Calu3 (cell line): Measurements from ENCODE around the gene TDRD6. TPM values are rescaled to one million over a fixed set of nuclear protein-coding genes. Genes with fewer than 3 reads are reported as not detected.
A peak's percentile ranks its signal among the peaks of the same experiment; 100 is the strongest.

ENCODE experiments used
- BruUV-seq: library from RNA; stranded (reverse); fragments of 400-500 nt; replicated peaks from 2 replicates; lab custom pipeline; 2021; lab: Mats Ljungman, UMichigan
- CTCF ChIA-PET: fragments of 300-600 bp; sonication (Branson Sonifier 250); formaldehyde crosslinking; loops from one replicate; lab custom pipeline; 2022; ENCODE audit warnings: antibody characterized with exemption; lab: Charles Lee
- DNase-seq: peaks from one replicate; pipeline ENCODE4 v3.0.0; 2022
- H3K27ac Mint-ChIP-seq: one replicate; pipeline ENCODE4 v1.8.0; 2022; ENCODE audit warnings: mixed read lengths; ENCODE audit not compliant: unreplicated experiment
- H3K27me3 Mint-ChIP-seq: one replicate; pipeline ENCODE4 v1.8.0; 2022; ENCODE audit warnings: mixed read lengths; ENCODE audit not compliant: unreplicated experiment
- H3K36me3 Mint-ChIP-seq: one replicate; pipeline ENCODE4 v1.8.0; 2022; ENCODE audit warnings: mild to moderate bottlenecking, moderate library complexity, mixed read lengths; ENCODE audit not compliant: insufficient read depth, unreplicated experiment
- H3K4me1 Mint-ChIP-seq: one replicate; pipeline ENCODE4 v1.8.0; 2022; ENCODE audit warnings: mild to moderate bottlenecking, low read depth, mixed read lengths; ENCODE audit not compliant: unreplicated experiment
- H3K4me3 Mint-ChIP-seq: one replicate; pipeline ENCODE4 v1.8.0; 2022; ENCODE audit warnings: mild to moderate bottlenecking, low read depth, moderate library complexity, mixed read lengths; ENCODE audit not compliant: unreplicated experiment
- H3K9me3 Mint-ChIP-seq: one replicate; pipeline ENCODE4 v1.8.0; 2022; ENCODE audit warnings: low read depth, mixed read lengths; ENCODE audit not compliant: unreplicated experiment
- CTCF ChIP-seq: fragments of 200-600 bp; IDR thresholded peaks from one replicate; pipeline ENCODE4 v1.8.0; 2022; ENCODE audit warnings: antibody characterized with exemption; ENCODE audit not compliant: unreplicated experiment
- intact Hi-C: fragments of 100-400 bp; cut with micrococcal nuclease; formaldehyde crosslinking; loops from one replicate; pipeline ENCODE4 v1.10.0; 2022; ENCODE audit not compliant: unreplicated experiment
- total RNA-seq: library from RNA; stranded (reverse); gene quantifications from 2 replicates; pipeline ENCODE4 v1.2.3, GENCODE V29; 2022

Gene TDRD6
- total RNA-seq, 1 experiment from 2014 or later: 0.07 TPM

- Mint-ChIP-seq H3K4me3 (peak overlapping the region; percentile 100), H3K36me3 (peaks cover 20% of the 10 kb centered on the region), H3K4me1 (peaks cover 14% of the 10 kb centered on the region), H3K9me3 (no peaks in the 10 kb centered on the region), H3K27ac (peak overlapping the region; percentile 91), H3K27me3 (no peaks in the 10 kb centered on the region)
- no peak for TF ChIP-seq CTCF
- intact Hi-C loops: no loop called here
- no TSS peak for BruUV-seq
- DNase-seq: no peak
- CTCF ChIA-PET: no interaction called here
These were observed 34.1 kb upstream of the TDRD6 start for GRCh38 chr6:46653439-46654195.

- H3K9me3 Mint-ChIP-seq: no peaks in the 10 kb centered on the region
- no peaks in the 10 kb centered on the region for H3K4me1 Mint-ChIP-seq
- peak; percentile 15 for DNase-seq
- no peaks in the 10 kb centered on the region for H3K27me3 Mint-ChIP-seq
- CTCF ChIA-PET: interaction anchor here (0.6 kb wide), 1 partner anchor 18 kb away, joined by 6 read pairs; no protein-coding TSS in a partner anchor
- intact Hi-C loops: no loop called here
- no peak overlapping the region for H3K27ac Mint-ChIP-seq
- peak; percentile 33 for TF ChIP-seq CTCF
- BruUV-seq: no TSS peak
- H3K4me3 Mint-ChIP-seq: no peak overlapping the region
- H3K36me3 Mint-ChIP-seq: peaks cover 20% of the 10 kb centered on the region
These were observed 31.9 kb upstream of the TDRD6 start for GRCh38 chr6:46655803-46656202.

GRCh38 chr6:46657642-46658041 lies 30.0 kb upstream of the TDRD6 start:
- no peaks in the 10 kb centered on the region for H3K4me1 Mint-ChIP-seq
- intact Hi-C loops: no loop called here
- peaks cover 11% of the 10 kb centered on the region for H3K36me3 Mint-ChIP-seq
- no peak overlapping the region for H3K4me3 Mint-ChIP-seq
- no peaks in the 10 kb centered on the region for H3K9me3 Mint-ChIP-seq
- DNase-seq: no peak
- H3K27ac Mint-ChIP-seq: no peak overlapping the region
- no peaks in the 10 kb centered on the region for H3K27me3 Mint-ChIP-seq
- no peak for TF ChIP-seq CTCF
- no TSS peak for BruUV-seq
- CTCF ChIA-PET: no interaction called here

GRCh38 chr6:46661483-46661882 lies 26.2 kb upstream of the TDRD6 start:
- Mint-ChIP-seq H3K9me3 (no peaks in the 10 kb centered on the region), H3K27me3 (no peaks in the 10 kb centered on the region), H3K4me1 (no peaks in the 10 kb centered on the region), H3K4me3 (no peak overlapping the region), H3K27ac (no peak overlapping the region), H3K36me3 (no peaks in the 10 kb centered on the region)
- intact Hi-C loops: no loop called here
- TF ChIP-seq CTCF: no peak
- BruUV-seq: no TSS peak
- no peak for DNase-seq
- CTCF ChIA-PET: no interaction called here
